Activated naive CD4-positive, alpha-beta T cell (primary cell): ENCODE data around the gene DPYD.

Source experiments
- DNase-seq, 4 experiments: peaks; one replicate each; lab custom pipeline; 2025; lab: John Stamatoyannopoulos, UW

The DPYD gene

DNA sequence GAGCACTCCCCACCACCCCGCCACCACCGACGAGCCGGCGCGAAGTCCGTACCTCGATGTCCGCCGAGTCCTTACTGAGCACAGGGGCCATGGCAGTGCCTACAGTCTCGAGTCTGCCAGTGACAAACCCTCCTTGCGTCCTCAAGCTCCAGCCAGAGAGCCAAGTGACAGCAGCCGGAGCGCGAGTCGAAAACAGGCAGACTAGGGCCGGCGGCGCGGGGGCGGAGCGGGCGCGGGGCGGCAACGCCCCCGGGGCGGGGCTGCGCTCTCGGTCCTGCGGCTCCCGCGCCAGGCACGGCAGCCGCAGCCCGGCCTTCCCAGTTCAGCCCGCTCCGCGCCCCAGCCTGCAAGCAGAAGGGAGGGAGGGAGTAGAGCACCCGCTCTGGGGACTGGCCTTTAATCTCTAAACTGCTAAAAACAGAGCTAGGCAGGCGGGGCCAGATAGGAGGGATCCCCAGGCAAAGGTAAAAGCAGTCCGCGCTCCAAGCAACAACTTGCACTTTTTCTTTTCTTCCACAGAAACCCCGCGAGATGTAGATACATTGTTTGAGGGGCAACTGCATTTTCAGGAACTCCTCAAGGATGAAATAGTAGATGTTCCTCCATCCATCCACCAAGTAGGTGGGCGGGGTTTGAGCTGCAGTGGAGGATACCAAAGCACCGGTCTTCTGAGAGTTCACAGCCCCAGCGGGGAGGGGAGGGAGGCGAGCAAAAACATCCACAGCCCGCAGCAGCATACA lies at the start of gene DPYD:
DPYD (minus strand) TSS at position 203 of the 740 bp plus-strand sequence; CDS start at position 91, 112 bp downstream.
- peak; percentile 44 to 80 (median 54) for DNase-seq

GRCh38 chr1:97960470-97960869 lies 39.6 kb upstream of the DPYD start:
- DNase-seq, result no peak

- no peak for DNase-seq
Observed at GRCh38 chr1:97947695-97948094, 26.9 kb upstream of the DPYD start.

DNA sequence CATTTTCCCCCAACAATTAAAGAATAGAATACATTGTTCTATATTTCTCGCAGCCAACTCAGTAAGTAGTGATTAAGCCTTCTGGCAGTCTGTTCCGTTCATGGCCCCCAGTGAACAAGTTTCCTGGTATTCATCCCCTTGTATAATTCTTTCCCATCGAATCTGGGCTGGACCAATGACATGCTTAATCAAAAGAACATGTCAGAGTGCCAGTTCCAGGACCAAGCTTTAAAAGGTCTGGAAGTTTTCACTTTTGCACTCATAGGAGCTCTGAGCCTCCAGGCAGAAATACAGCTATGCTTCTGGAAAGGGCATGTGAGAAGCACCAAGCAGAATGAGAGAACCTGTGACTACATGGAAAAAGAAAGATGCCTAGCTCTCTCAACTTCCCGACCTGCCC lies 22.5 kb upstream of the DPYD start:
- DNase-seq, result no peak

- no peak for DNase-seq
Observed at GRCh38 chr1:97942161-97943123, 21.6 kb upstream of the DPYD start.

GRCh38 chr1:97938285-97938642 lies 17.4 kb upstream of the DPYD start:
- no peak for DNase-seq

GRCh38 chr1:97936976-97937375 lies 16.1 kb upstream of the DPYD start:
- no peak for DNase-seq

GRCh38 chr1:97934491-97934890 lies 13.7 kb upstream of the DPYD start:
- no peak for DNase-seq

GRCh38 chr1:97929874-97930851 lies 9.3 kb upstream of the DPYD start:
- DNase-seq, result no peak

- no peak for DNase-seq
Observed at GRCh38 chr1:97926017-97926708, 5.3 kb upstream of the DPYD start.

- DNase-seq, result no peak
Observed at GRCh38 chr1:97925151-97925550, 4.3 kb upstream of the DPYD start.

DNA sequence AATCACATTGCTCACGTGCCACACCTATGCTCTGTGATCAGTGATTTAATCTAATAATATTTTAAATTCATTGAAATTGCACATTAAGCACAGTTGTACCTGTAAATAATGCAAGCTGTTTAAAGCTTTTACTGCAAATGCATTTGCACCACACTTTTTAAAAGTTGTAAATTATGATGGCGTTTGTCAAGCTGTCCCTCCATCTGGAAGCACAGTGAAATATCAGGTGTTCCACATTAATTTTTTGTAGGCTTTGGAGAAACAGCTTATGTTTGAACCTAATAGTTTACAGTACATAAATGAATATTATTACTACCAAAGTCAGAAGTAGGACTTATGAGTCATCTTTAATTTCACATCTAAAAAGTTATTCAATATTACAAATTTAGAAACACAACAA lies 3.0 kb upstream of the DPYD start:
- DNase-seq, result no peak

GRCh38 chr1:97920276-97920831 lies 480 bp downstream of the DPYD start:
- peak in 1 of 4 experiments; percentile 18 for DNase-seq

DNA sequence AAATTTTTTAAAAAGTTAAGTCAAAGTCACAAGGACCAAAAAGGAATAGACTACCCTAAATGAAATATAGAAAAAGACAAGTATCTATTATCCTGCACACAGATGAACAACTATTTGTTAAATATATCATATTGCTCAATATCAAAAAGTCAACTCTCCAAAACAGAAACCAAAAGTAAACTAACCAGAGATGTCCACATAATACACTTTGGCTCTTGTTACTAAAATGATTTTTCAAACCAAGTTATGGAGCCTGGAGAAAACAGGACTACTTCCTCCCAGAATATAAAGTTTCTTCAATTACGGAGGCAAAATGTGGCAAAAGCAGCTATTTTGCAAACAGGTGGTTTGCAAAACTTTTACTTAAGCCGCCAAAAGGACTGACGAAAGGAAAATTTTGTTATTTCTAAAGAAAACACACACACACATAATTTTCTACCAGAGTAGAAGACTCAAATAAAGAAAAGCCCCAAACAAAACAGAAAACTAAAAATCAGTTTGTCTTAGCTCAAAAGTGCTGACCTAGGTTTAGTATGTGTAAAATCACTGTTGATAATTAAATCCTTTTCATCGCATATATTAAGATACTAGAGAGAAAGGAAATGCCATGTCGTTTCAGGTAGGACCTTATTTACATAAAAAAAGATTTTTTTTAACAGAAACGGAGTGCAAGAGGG lies 1.1 kb downstream of the DPYD start:
- no peak for DNase-seq

- DNase-seq, result no peak
Observed at GRCh38 chr1:97918961-97919360, 1.9 kb downstream of the DPYD start.

DNA sequence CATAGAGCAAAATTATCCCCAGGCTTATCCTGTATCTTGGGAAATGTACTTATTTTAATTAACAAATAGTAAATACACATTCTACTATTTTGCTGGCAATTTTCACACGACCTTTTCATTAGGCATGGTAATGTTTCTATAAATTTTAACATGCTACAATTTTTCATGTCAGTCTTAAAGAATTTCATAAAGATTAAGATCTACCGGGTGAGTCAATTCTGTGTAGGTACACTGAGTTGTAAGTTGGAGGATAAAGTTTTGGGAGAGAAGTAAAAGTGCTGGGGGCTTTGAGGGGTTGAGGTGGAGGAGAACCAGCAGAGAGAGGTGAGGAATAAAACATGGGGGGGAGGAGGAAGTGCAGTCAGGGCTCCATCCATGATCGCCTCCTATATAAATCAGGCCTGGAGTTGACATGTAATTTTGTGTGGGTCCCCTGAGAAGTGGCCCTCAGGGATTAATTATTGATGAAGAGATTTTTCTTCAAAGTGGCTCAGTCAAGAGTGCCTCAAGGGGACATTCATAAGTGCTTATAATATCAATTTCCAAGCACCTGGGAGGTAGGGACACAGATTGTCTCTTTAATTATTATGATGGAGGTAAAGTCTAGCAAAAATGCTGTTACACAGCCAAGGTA lies 7.2 kb downstream of the DPYD start:
- DNase-seq, result no peak

- no peak for DNase-seq
Observed at GRCh38 chr1:97911266-97912215, 9.3 kb downstream of the DPYD start.

DNA sequence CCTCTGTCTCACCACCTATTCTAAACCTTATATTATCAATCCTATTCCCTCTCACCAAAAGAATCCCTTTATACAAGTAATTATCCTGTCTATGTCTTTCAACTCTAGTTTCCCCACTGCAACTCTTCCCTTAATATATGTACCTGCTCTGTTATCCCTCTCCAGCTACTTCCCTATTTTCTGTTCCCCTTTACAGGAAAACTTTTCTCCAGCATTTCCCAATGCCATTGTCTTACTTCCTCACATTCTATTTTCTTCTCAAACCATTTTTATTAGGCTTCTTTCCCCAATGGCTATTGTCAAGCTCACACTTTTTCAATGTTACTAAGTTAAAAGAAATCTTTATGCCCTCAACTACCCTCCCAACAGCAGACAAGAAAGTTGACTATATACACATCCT lies 11.6 kb downstream of the DPYD start:
- no peak for DNase-seq

DNA sequence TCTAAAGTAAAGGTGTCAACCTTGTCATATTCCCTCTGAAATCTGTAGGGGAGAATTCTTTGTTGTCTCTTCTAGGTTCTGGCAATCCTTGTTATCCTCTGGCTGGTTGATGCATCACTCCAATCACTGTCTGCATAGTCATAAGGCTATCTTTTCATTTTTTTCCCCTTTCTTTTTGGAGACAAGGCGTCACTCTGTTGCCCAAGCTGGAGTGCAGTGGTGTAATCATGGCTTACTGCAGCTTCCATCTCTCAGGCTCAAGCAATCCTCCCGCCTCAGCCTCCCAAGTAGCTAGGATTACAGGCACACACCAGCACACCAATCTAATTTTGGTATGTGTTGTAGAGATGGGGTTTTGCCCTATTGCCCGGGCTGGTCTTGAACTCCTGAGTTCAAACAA lies 12.9 kb downstream of the DPYD start:
- no peak for DNase-seq
